Neural progenitor cell (in vitro differentiated cells): ENCODE measurements around the gene ZNF324B.

Source experiments
- EZH2 ChIP-seq: fragments of 200-600 bp; sonication (generic); IDR thresholded peaks from 2 replicates; pipeline ENCODE4 v1.6.1; 2017; ENCODE audit warnings: antibody characterized with exemption, mild to moderate bottlenecking, moderate library complexity
- EZH2phosphoT487 ChIP-seq: fragments of 200-600 bp; sonication (generic); IDR thresholded peaks from 2 replicates; pipeline ENCODE4 v1.6.1; 2017; ENCODE audit warnings: antibody characterized with exemption
- TF ChIP-seq, protein P1 (sequence below): fragments of 200-600 bp; sonication (generic); IDR thresholded peaks from 2 replicates; pipeline ENCODE4 v1.5.1; 2017; ENCODE audit warnings: antibody characterized with exemption, mild to moderate bottlenecking

DNA sequence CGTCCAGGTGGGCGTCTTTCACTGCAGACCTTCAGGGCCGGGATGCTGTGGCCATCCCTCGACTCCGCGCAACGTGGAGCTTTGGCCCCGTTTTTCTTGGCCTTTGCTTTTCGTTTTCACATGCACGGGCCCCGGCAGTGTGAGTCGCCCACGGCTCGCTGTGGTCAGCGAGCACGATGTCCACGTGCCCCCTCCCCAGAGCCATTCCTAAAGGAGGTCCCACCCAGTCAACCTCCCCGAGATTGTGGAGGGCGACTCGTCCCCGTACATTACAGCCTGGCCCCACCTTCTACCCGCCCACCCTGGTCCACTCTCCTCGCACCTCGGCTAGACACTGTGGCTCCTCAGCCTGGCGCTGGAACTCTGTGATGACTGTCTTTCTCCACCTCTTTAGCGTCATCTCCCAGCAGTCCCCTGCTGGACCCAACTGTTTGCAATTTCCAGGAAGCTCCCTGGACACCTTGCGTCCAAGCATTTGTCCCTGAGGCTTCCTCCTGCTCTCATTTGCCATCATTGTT, 25.1 kb downstream of the ZNF324B start:
- TF ChIP-seq, protein P1, sequence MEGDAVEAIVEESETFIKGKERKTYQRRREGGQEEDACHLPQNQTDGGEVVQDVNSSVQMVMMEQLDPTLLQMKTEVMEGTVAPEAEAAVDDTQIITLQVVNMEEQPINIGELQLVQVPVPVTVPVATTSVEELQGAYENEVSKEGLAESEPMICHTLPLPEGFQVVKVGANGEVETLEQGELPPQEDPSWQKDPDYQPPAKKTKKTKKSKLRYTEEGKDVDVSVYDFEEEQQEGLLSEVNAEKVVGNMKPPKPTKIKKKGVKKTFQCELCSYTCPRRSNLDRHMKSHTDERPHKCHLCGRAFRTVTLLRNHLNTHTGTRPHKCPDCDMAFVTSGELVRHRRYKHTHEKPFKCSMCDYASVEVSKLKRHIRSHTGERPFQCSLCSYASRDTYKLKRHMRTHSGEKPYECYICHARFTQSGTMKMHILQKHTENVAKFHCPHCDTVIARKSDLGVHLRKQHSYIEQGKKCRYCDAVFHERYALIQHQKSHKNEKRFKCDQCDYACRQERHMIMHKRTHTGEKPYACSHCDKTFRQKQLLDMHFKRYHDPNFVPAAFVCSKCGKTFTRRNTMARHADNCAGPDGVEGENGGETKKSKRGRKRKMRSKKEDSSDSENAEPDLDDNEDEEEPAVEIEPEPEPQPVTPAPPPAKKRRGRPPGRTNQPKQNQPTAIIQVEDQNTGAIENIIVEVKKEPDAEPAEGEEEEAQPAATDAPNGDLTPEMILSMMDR: no peak
- no peak for TF ChIP-seq EZH2phosphoT487
- no peak for TF ChIP-seq EZH2
